Type B pancreatic cell (in vitro differentiated cells): ENCODE results near the gene GRIN2D. TPM values are rescaled to one million over a fixed set of nuclear protein-coding genes. Genes with fewer than 3 reads are reported as not detected.

Experiments
- DNase-seq: peaks from one replicate; pipeline ENCODE4 v3.0.0; 2021; ENCODE audit warnings: mixed read lengths; ENCODE audit not compliant: unreplicated experiment; ENCODE audit errors: extremely low spot score
- H3K27ac Mint-ChIP-seq: 2 replicates; pipeline ENCODE4 v1.8.0; 2021; ENCODE audit warnings: mild to moderate bottlenecking, mixed read lengths
- H3K27me3 Mint-ChIP-seq: 2 replicates; pipeline ENCODE4 v1.8.0; 2021; ENCODE audit warnings: mixed read lengths
- H3K36me3 Mint-ChIP-seq: 2 replicates; pipeline ENCODE4 v1.8.0; 2021; ENCODE audit warnings: mixed read lengths
- H3K4me1 Mint-ChIP-seq: one replicate; pipeline ENCODE4 v1.8.0; 2021; ENCODE audit warnings: mixed read lengths; ENCODE audit not compliant: unreplicated experiment
- H3K4me3 Mint-ChIP-seq: 2 replicates; pipeline ENCODE4 v1.8.0; 2021; ENCODE audit warnings: mild to moderate bottlenecking, mixed read lengths
- H3K9me3 Mint-ChIP-seq: 2 replicates; pipeline ENCODE4 v1.8.0; 2021; ENCODE audit warnings: mixed read lengths
- total RNA-seq: library from RNA; stranded (reverse); gene quantifications from 2 replicates; pipeline ENCODE4 v1.2.1, GENCODE V29; 2021; ENCODE audit warnings: low replicate concordance
- TF ChIP-seq, protein P1 (sequence below): fragments of 200-600 bp; sonication (generic); conservative IDR thresholded peaks from 2 replicates; pipeline ENCODE4 v1.5.0; 2021; ENCODE audit warnings: antibody characterized with exemption, mild to moderate bottlenecking

Gene GRIN2D
- total RNA-seq, 1 donor from 2014 or later: 0.58 TPM

DNA sequence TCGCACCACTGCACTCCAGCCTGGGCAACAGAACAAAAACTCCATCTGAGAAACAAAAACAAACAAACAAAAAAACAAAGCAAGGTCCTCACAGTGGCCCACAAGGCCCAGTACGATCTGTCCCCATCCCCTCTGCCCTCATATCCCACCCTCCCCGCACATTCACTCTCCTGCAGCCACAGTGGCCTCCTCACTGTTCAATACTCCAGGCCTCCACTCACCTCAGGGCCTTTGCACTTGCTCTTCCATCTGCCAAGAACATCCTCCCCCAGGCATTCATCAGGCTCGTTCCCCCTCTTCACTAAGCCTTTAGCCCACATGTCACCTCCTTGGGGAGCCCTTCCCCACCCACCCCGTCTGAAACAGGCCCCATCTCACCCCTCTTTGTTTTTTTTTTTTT lies 34.3 kb upstream of the GRIN2D start:
- Mint-ChIP-seq H3K27me3 (no peaks in the 10 kb centered on the region), H3K27ac (no peak overlapping the region), H3K36me3 (no peaks in the 10 kb centered on the region), H3K4me1 (peaks cover 9% of the 10 kb centered on the region), H3K4me3 (no peak overlapping the region), H3K9me3 (no peaks in the 10 kb centered on the region)
- TF ChIP-seq, protein P1, sequence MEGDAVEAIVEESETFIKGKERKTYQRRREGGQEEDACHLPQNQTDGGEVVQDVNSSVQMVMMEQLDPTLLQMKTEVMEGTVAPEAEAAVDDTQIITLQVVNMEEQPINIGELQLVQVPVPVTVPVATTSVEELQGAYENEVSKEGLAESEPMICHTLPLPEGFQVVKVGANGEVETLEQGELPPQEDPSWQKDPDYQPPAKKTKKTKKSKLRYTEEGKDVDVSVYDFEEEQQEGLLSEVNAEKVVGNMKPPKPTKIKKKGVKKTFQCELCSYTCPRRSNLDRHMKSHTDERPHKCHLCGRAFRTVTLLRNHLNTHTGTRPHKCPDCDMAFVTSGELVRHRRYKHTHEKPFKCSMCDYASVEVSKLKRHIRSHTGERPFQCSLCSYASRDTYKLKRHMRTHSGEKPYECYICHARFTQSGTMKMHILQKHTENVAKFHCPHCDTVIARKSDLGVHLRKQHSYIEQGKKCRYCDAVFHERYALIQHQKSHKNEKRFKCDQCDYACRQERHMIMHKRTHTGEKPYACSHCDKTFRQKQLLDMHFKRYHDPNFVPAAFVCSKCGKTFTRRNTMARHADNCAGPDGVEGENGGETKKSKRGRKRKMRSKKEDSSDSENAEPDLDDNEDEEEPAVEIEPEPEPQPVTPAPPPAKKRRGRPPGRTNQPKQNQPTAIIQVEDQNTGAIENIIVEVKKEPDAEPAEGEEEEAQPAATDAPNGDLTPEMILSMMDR: no peak
- DNase-seq: no peak

DNA sequence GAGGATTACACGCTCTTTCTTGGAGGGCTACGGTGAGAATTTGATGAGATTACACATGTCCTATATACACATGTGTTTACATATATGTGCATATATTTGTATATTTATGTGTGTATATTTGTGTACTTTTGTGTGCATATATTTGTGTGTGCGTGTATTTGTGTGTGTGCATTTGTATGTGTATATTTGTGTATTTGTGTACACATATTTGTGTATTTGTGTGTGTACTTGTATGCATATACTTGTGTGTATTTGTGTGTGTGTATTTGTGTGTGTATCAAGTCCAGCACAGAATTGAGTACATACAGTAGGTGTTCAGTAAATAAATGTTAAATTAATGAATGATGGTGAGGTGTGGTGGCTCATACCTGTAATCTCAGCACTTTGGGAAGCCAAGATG lies 31.6 kb upstream of the GRIN2D start:
- H3K27me3 Mint-ChIP-seq: no peaks in the 10 kb centered on the region
- H3K27ac Mint-ChIP-seq: no peak overlapping the region
- TF ChIP-seq, protein P1: no peak
- H3K9me3 Mint-ChIP-seq: no peaks in the 10 kb centered on the region
- no peaks in the 10 kb centered on the region for H3K36me3 Mint-ChIP-seq
- no peak overlapping the region for H3K4me3 Mint-ChIP-seq
- DNase-seq: no peak
- no peaks in the 10 kb centered on the region for H3K4me1 Mint-ChIP-seq

DNA sequence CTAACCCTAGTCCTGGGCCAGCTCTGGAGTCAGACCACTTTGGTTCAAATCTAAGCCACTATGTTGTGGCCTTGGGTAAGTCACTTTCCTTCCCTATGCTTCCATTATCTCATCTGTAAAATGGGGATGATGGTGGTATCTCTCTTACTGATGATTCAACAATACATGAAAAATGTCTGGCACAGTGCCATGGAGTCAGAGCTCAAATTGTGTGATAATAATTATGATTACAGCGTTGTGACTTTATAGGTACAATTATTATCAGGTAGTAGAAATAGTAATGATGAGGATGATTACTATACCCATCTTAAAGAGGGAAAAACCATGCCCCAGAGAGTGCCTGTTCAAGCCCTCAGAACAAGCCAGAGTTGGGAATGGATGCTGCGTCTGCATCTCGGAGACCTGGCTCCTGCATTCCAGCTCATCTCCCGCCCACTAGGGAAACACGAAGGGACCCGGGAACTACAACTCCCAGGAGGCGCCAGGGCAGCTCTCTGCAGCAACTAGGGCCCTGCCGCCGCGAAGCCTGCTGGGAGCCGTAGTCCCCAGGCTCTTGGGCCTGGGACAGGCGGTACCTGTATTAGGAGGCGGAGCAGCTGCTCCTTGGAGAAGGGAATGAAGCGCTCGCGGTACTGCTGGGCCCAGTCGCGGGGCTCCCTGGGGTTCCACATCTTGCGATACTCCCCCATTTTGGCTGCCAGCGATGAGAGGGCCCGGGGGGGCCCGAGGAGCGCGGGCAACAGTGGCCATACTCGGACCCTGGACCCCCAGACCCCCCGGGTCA lies 30.6 kb upstream of the GRIN2D start:
- Mint-ChIP-seq H3K36me3 (no peaks in the 10 kb centered on the region), H3K27me3 (no peaks in the 10 kb centered on the region), H3K4me1 (no peaks in the 10 kb centered on the region), H3K9me3 (no peaks in the 10 kb centered on the region), H3K4me3 (peak overlapping the region; percentile 90), H3K27ac (peak overlapping the region; percentile 95)
- peak; percentile 95 for DNase-seq
- TF ChIP-seq, protein P1: peak; percentile 50

DNA sequence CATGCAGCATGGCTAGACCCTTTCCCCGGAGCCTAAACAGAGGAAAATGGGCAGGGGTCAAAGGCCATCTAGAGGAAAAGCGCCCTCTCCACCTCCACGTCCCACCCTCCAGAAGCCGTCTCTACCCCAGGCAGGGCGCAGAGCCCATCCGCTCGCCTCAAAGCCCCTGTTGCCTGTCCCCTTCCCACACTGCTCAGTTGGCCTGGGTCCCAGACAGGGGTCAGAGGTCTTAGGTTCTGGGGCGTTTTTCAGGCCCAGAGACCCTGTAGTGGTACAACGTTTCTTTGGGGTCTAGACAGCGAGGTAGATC lies 30.0 kb upstream of the GRIN2D start:
- peak overlapping the region; percentile 95 for H3K27ac Mint-ChIP-seq
- TF ChIP-seq, protein P1: no peak
- no peak for DNase-seq
- peak overlapping the region; percentile 90 for H3K4me3 Mint-ChIP-seq
- H3K9me3 Mint-ChIP-seq: no peaks in the 10 kb centered on the region
- H3K36me3 Mint-ChIP-seq: no peaks in the 10 kb centered on the region
- no peaks in the 10 kb centered on the region for H3K27me3 Mint-ChIP-seq
- no peaks in the 10 kb centered on the region for H3K4me1 Mint-ChIP-seq

DNA sequence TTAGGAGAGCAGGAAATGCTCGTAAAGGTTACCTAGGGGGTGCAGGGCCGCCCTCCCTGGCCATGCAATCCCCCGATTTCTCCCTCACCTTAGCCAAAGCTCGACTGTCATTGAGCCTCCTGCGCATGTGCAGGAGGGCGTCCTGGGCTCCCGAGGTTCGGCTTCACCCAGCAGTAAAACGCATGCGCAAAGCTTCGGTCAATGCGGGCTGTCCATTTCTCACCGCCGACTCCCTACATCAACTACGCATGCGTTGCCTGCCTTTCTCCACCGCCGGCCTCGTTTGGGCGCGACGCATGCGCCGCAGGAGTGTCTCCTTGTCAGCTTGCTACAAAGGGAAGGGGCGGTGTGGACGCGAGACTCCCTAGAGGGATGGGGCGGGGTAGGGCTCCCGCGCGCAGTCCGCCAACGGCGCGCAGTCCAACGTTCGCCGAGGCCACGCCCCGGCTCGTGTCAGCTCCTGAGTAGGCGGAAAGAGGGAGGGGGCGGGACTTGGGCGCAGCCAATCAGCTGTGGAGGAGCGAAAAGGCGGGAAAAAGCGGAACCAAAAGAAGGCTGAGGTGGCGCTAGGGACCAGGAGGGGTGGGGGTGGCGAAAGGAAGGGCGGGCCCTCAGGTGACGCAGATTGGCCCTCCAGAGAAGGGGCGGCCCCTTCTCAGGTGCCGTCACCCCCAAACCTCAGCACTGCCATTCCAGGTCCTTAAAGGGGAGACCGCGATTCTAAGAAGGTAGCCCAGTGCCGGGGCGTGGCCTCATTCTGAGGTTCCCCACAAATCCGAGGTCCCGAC lies 29.5 kb upstream of the GRIN2D start, which contains the start of the genes SYNGR4 and TMEM143:
SYNGR4 (plus strand) TSS at position 558 of the 788 bp plus-strand sequence. CDS start 1,476 bp downstream, outside the sequence.
TMEM143 (minus strand) TSS at position 131 of the 788 bp plus-strand sequence; CDS start at position 111, 20 bp downstream.
- Mint-ChIP-seq H3K4me1 (no peaks in the 10 kb centered on the region), H3K27ac (peak within 1 kb of the TSS; percentile 95)
- TF ChIP-seq, protein P1: no peak

More for the DNA sequence above, 29.5 kb upstream of the GRIN2D start, which contains the start of the genes SYNGR4 and TMEM143:
- no peaks in the 10 kb centered on the region for H3K36me3 Mint-ChIP-seq
- no peaks in the 10 kb centered on the region for H3K27me3 Mint-ChIP-seq
- peak within 1 kb of the TSS; percentile 90 for H3K4me3 Mint-ChIP-seq
- no peaks in the 10 kb centered on the region for H3K9me3 Mint-ChIP-seq
- peak; percentile 98 for DNase-seq
